Peyer's patch (tissue), 4 donors: ENCODE measurements around the gene PRDM5. TPM values are rescaled to one million over a fixed set of nuclear protein-coding genes. Genes with fewer than 3 reads are reported as not detected.

ENCODE experiments used
- DNase-seq, 3 donors: peaks; one replicate each; pipeline ENCODE4 v3.0.0-alpha.2; 2017 to 2019
- H3K27ac ChIP-seq, 4 donors: fragments of 200-600 bp; sonication (generic); one replicate each; pipeline ENCODE4 v1.5.1; 2016 to 2019
- H3K27me3 ChIP-seq, 2 donors: fragments of 200-600 bp; sonication (generic); one replicate each; pipeline ENCODE4 v1.5.1; 2019
- H3K36me3 ChIP-seq, 3 donors: fragments of 200-600 bp; sonication (generic); one replicate each; pipeline ENCODE4 v1.5.1; 2016 to 2019
- H3K4me1 ChIP-seq, 4 donors: fragments of 200-600 bp; sonication (generic); one replicate each; pipeline ENCODE4 v1.5.1; 2016 to 2019
- H3K4me3 ChIP-seq, 4 donors: fragments of 200-600 bp; sonication (generic); 1 replicate in 3 of 4; 2 replicates in 1 of 4; pipeline ENCODE4 v1.5.1; 2016 to 2019; ENCODE audit warnings: mild to moderate bottlenecking in 1 of 4
- H3K9me3 ChIP-seq, 4 donors: fragments of 200-600 bp; sonication (generic); one replicate each; pipeline ENCODE4 v1.5.1; 2016 to 2019; ENCODE audit warnings: mild to moderate bottlenecking in 1 of 4
- POLR2A ChIP-seq, 2 donors: fragments of 450-650 bp; IDR thresholded peaks; one replicate each; pipeline ENCODE4 v1.5.1; 2017; ENCODE audit warnings: antibody characterized with exemption in 2 of 2, mild to moderate bottlenecking in 2 of 2, moderate library complexity in 2 of 2
- total RNA-seq, 4 donors: library from RNA; depleted of rRNA; stranded (reverse); fragments of >200 nt; gene quantifications; one replicate each; pipeline ENCODE4 v1.1.0, GENCODE V29; 2016
- TF ChIP-seq, protein P1 (sequence below), 6 experiments: fragments of 450-650 bp in 4 of 6; fragments of 200-600 bp in 2 of 6; sonication (generic) in 1 of 6; IDR thresholded peaks; one replicate each; pipeline ENCODE4 v1.5.1; 2017 to 2019; ENCODE audit warnings: antibody characterized with exemption in 6 of 6, mild to moderate bottlenecking in 3 of 6, moderate library complexity in 1 of 6

PRDM5 gene
- total RNA-seq, 4 donors from 2014 or later = 3.9 to 9.9 (median 5.3) TPM

DNA sequence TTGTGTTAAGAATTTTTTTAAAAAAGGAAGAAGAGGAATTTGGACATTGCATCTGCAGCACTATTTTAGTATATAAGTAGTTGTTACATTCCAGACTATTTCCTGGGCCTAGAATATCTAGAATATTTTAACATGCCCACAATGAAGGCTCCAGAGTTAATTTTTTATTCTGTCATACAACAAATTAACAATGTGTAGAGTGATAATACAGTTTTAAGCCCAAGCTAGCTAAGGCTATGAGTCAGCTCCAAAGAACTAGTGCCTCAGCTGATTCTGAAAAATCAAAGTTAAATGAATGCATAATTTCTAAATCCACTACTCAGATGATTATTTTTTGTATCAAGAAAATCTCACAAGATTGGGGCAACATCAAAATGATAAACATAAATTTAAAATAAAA lies 231.4 kb downstream of the PRDM5 start:
- peaks cover 0 to 5% (median 0%) of the 10 kb centered on the region in 4 donors for H3K4me1 ChIP-seq
- TF ChIP-seq, protein P1, sequence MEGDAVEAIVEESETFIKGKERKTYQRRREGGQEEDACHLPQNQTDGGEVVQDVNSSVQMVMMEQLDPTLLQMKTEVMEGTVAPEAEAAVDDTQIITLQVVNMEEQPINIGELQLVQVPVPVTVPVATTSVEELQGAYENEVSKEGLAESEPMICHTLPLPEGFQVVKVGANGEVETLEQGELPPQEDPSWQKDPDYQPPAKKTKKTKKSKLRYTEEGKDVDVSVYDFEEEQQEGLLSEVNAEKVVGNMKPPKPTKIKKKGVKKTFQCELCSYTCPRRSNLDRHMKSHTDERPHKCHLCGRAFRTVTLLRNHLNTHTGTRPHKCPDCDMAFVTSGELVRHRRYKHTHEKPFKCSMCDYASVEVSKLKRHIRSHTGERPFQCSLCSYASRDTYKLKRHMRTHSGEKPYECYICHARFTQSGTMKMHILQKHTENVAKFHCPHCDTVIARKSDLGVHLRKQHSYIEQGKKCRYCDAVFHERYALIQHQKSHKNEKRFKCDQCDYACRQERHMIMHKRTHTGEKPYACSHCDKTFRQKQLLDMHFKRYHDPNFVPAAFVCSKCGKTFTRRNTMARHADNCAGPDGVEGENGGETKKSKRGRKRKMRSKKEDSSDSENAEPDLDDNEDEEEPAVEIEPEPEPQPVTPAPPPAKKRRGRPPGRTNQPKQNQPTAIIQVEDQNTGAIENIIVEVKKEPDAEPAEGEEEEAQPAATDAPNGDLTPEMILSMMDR (IDR thresholded peaks at IDR 0.05) = no peak
- no peak for TF ChIP-seq POLR2A (IDR thresholded peaks at IDR 0.05)

DNA sequence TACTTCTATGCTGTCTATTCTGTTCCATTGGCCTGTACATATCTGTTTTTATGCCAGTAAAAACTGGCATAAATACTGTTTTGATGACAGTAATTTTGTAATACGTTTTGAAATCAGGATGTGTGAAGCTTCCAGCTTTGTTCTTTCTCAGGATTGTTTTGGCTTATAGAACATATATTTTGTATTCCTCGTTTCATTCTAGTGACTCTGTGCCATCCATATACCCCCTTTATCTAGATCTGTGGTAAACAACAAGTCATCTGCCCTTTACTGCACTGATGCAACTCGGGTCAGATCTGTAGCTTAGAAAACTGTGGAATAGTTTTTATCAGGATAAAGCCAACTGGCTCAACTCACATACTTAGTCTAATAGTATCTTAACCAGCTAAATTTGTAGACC lies 233.7 kb downstream of the PRDM5 start:
- H3K36me3 ChIP-seq = no peaks in the 10 kb centered on the region
- no peaks in the 10 kb centered on the region for H3K4me1 ChIP-seq
- no peak overlapping the region for H3K27ac ChIP-seq
- TF ChIP-seq, protein P1 (IDR thresholded peaks at IDR 0.05) = no peak
- no peak for TF ChIP-seq POLR2A (IDR thresholded peaks at IDR 0.05)
- H3K4me3 ChIP-seq = no peak overlapping the region
- no peak for DNase-seq
- H3K27me3 ChIP-seq = no peaks in the 10 kb centered on the region
- H3K9me3 ChIP-seq = no peaks in the 10 kb centered on the region

More for the DNA sequence above, 231.4 kb downstream of the PRDM5 start:
- H3K27me3 ChIP-seq = no peaks in the 10 kb centered on the region
- H3K27ac ChIP-seq = no peak overlapping the region
- no peak overlapping the region for H3K4me3 ChIP-seq
- H3K36me3 ChIP-seq = no peaks in the 10 kb centered on the region
- H3K9me3 ChIP-seq = no peaks in the 10 kb centered on the region
- no peak for DNase-seq

DNA sequence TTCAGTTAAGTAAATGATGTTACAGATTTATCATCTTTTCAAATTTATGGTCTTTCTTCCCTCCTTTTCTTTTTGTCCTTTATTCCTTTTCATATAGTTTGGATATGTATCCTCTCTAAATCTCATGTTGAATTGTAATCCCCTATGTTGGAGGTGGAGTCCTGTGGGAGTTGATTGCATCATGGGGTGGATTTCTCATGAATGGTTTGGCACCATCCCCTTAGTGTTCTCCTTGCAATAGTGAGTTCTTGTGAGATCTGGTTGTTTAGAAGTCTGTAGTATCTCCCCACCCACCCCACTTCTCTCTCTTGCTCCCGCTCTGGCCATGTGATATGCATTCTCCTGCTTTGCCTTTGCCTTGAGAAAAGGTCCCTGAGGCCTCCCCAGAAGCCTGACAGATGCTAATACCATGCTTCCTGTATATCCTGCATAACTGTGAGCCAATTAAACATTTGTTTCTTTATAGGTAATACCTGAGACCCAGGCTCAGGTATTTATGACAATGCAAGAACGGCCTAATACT lies 236.7 kb downstream of the PRDM5 start:
- no peak for TF ChIP-seq POLR2A (IDR thresholded peaks at IDR 0.05)
- TF ChIP-seq, protein P1 (IDR thresholded peaks at IDR 0.05) = no peak
- no peak overlapping the region for H3K27ac ChIP-seq

DNA sequence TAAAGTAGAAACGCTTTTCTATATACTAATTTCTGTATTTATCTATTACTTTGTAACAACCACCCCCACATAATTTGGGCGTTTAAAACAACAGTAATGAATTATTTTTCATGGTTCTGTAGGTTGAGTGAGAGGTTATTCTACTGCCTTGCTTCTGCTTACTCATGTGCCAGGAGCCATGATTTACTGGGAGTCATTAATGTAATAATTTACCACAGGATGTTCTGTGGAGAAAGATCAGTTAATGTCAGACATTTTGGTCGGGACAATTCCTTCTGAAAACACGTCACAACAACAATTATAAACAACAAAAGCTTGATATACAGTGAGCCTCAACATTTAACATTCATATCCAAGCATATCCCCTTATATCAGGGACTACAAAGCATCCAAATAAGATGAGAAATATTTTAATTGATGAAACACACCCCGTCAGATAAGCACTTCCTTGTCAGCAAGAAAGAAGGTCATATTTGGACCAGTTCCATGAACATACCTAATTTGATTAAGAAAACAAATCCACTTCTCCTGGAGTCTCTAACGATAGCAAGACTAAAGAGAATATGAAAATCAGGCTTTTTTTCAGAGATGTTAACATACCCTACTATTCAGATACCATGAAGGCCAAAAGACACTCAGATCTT lies 238.5 kb downstream of the PRDM5 start:
- no peaks in the 10 kb centered on the region for H3K27me3 ChIP-seq
- H3K4me3 ChIP-seq = no peak overlapping the region
- H3K4me1 ChIP-seq = no peaks in the 10 kb centered on the region
- TF ChIP-seq POLR2A (IDR thresholded peaks at IDR 0.05) = no peak
- TF ChIP-seq, protein P1 (IDR thresholded peaks at IDR 0.05) = no peak
- no peak for DNase-seq
- H3K9me3 ChIP-seq = no peaks in the 10 kb centered on the region
- no peaks in the 10 kb centered on the region for H3K36me3 ChIP-seq
- no peak overlapping the region for H3K27ac ChIP-seq

More for the DNA sequence above, 236.7 kb downstream of the PRDM5 start:
- H3K4me1 ChIP-seq = no peaks in the 10 kb centered on the region
- no peak overlapping the region for H3K4me3 ChIP-seq
- no peaks in the 10 kb centered on the region for H3K36me3 ChIP-seq
- H3K27me3 ChIP-seq = no peaks in the 10 kb centered on the region
- DNase-seq = no peak
- no peaks in the 10 kb centered on the region for H3K9me3 ChIP-seq

DNA sequence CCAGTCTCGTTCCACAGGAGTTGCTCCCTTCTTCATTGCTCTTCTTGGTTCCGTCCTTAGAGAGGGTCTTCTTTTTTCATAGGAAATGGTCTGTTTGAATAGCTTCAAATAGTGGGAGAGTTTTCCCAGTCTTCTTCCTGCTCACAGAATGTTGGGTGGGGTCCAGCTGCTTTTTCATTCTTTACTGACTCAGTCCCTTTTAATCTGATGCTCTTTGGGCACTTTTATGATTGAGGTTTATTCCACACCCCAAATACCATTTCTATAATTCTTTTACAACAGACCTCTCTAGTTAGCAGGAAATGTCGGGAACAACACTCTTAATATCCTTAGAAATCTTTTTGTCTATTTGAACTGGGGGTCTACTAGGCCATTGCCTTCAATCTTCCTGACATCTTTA lies 239.5 kb downstream of the PRDM5 start:
- no peak for DNase-seq
- H3K9me3 ChIP-seq = no peaks in the 10 kb centered on the region
- H3K36me3 ChIP-seq = no peaks in the 10 kb centered on the region
- no peak overlapping the region for H3K27ac ChIP-seq
- H3K27me3 ChIP-seq = no peaks in the 10 kb centered on the region
- TF ChIP-seq, protein P1 (IDR thresholded peaks at IDR 0.05) = no peak
- TF ChIP-seq POLR2A (IDR thresholded peaks at IDR 0.05) = no peak
- H3K4me1 ChIP-seq = no peaks in the 10 kb centered on the region
- no peak overlapping the region for H3K4me3 ChIP-seq
